SK-N-MC (cell line): ENCODE measurements around the gene KLHL29.

ENCODE experiments used
- EZH2 ChIP-seq: fragments of 200-600 bp; sonication (generic); IDR thresholded peaks from one replicate; pipeline ENCODE4 v1.6.1; 2017; ENCODE audit warnings: antibody characterized with exemption
- POLR2AphosphoS5 ChIP-seq: IDR thresholded peaks from 2 replicates; pipeline ENCODE4 v1.6.1; 2012; ENCODE audit warnings: mild to moderate bottlenecking, low read depth, low read length, borderline replicate concordance

DNA sequence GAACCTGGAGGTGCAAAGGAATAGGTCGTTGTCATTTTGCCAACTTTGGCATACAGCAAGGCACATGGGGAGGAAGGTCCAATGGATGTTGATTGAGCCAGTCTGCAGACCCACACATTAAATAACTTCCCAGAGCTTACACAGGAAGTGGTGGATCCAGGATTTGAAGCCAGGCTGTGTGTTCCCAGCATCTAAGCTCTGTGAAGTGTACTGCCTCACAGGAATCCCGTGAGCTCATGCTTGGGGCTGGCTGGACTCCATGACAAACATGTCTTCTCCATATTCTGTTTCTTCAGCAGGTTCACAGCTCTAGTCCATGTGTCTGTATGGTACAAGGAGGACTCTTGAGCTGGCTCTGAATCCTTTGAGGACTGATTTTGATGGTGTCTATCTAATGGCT is 63.9 kb downstream of the KLHL29 start:
- TF ChIP-seq POLR2AphosphoS5 (no peak), EZH2 (no peak)
